BJ (cell line): ENCODE data around the gene NT5DC1. TPM values are rescaled to one million over a fixed set of nuclear protein-coding genes. Genes with fewer than 3 reads are reported as not detected.

ENCODE experiments used
- CTCF ChIA-PET: fragments of 350-600 bp; formaldehyde crosslinking; extraction: SDS; loops from one replicate; lab custom pipeline; 2021; ENCODE audit warnings: antibody characterized with exemption, inconsistent platforms; lab: Yijun Ruan, JAX
- POLR2A ChIA-PET: fragments of 300-600 bp; sonication (Branson Sonifier 250); formaldehyde crosslinking; extraction: SDS; loops from one replicate; lab custom pipeline; 2021; ENCODE audit warnings: antibody characterized with exemption; lab: Charles Lee
- DNase-seq: peaks from one replicate; pipeline ENCODE4 v3.0.0-alpha.2; 2011; ENCODE audit warnings: low read depth
- H3K27me3 ChIP-seq: 2 replicates; pipeline ENCODE4 v1.6.0; 2011; ENCODE audit warnings: low read length; ENCODE audit not compliant: control insufficient read depth, insufficient read depth
- H3K36me3 ChIP-seq: 2 replicates; pipeline ENCODE4 v1.5.1; 2011; ENCODE audit warnings: low read length; ENCODE audit not compliant: control insufficient read depth, insufficient read depth
- H3K4me3 ChIP-seq: 2 replicates; pipeline ENCODE4 v1.5.1; 2011; ENCODE audit warnings: low read depth, mild to moderate bottlenecking, control low read depth, low read length
- polyA plus RNA-seq: library from polyadenylated mRNA; depleted of rRNA; stranded (reverse); fragments of >200 nt; gene quantifications from 2 replicates; pipeline ENCODE4 v1.2.3, GENCODE V29; 2011
- TF ChIP-seq, protein P1 (sequence below): IDR thresholded peaks from 2 replicates; pipeline ENCODE4 v1.5.1; 2011; ENCODE audit warnings: low read depth, mild to moderate bottlenecking, control low read depth, inconsistent platforms, low read length, moderate library complexity; ENCODE audit not compliant: insufficient read depth

The NT5DC1 gene
- polyA plus RNA-seq, 1 experiment = 12.3 TPM

DNA sequence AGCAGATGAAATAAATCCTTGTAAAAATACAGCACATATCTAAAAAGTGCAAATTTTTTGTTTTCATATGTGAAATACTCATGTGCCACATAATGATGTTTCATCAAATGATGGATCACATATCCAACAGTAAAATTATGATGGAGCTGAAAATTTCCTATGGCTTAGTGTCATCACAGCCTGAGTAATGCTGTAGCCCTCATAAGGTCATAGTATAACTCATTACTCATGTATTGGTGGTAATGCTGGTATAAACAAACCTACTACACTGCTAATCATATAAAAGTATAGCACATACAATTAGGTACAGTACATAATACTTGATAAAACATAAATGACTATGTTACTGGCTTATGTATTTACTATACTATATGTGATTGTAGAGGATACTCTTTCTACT is 166.2 kb downstream of the NT5DC1 start:
- POLR2A ChIA-PET = no interaction called here
- CTCF ChIA-PET = interaction anchor here (1.3 to 6.6 kb wide), 7 partner anchors 11 to 295 kb away, joined by 4 to 93 read pairs (median 43); partner anchors contain the start of genes CALHM5 and TSPYL4
- no peak for DNase-seq
- H3K27me3 ChIP-seq = no peaks in the 10 kb centered on the region
- no peak overlapping the region for H3K4me3 ChIP-seq
- TF ChIP-seq, protein P1, sequence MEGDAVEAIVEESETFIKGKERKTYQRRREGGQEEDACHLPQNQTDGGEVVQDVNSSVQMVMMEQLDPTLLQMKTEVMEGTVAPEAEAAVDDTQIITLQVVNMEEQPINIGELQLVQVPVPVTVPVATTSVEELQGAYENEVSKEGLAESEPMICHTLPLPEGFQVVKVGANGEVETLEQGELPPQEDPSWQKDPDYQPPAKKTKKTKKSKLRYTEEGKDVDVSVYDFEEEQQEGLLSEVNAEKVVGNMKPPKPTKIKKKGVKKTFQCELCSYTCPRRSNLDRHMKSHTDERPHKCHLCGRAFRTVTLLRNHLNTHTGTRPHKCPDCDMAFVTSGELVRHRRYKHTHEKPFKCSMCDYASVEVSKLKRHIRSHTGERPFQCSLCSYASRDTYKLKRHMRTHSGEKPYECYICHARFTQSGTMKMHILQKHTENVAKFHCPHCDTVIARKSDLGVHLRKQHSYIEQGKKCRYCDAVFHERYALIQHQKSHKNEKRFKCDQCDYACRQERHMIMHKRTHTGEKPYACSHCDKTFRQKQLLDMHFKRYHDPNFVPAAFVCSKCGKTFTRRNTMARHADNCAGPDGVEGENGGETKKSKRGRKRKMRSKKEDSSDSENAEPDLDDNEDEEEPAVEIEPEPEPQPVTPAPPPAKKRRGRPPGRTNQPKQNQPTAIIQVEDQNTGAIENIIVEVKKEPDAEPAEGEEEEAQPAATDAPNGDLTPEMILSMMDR = no peak
- no peaks in the 10 kb centered on the region for H3K36me3 ChIP-seq

DNA sequence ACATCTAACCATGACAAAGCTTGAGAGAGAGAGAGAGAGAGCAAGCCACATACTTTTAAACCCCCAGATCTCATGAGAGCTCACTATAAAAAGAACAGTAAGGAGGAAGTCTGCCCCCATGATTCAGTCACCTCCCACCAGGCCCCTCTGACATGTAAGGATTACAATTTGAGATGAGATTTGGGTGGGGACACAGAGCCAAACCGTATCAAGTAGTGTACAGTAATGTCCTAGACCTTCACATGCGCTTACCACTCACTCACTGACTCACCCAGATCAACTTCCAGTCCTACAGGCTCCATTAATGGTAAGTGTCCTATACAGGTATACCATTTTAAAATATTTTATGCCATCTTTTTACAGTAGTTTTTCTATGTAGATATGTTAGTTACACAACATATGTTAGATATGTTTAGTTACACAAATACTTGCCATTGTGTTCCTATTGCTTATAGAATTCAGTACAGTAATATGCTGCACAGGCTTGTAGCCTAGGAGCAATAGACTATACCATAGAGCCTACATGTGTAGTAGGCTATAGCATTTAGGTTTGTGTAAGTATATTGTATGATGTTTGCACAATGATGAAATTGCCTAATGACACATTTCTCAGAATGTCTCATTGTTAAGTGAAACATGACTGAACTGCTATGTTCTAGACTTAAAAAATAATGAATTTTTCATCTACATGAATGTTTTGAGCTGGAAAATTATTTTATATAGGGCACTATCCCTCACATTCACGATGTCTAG is 167.4 kb downstream of the NT5DC1 start:
- TF ChIP-seq, protein P1 = no peak
- POLR2A ChIA-PET = no interaction called here
- CTCF ChIA-PET = interaction anchor here (0.7 to 6.6 kb wide), 28 partner anchors 10 to 311 kb away, joined by 3 to 93 read pairs (median 5); partner anchors contain the start of genes CALHM4, CALHM5, RWDD1 and TSPYL1
- Histone ChIP-seq H3K27me3 (no peaks in the 10 kb centered on the region), H3K4me3 (no peak overlapping the region), H3K36me3 (no peaks in the 10 kb centered on the region)
- no peak for DNase-seq

- peak; percentile 29 for DNase-seq
- POLR2A ChIA-PET = interaction anchor here (0.6 kb wide), 1 partner anchor 49 kb away, joined by 6 read pairs; no protein-coding TSS in a partner anchor
- CTCF ChIA-PET = interaction anchor here (0.6 to 6.6 kb wide), 34 partner anchors 10 to 322 kb away, joined by 3 to 93 read pairs (median 5); partner anchors contain the start of genes CALHM4, CALHM5, RWDD1 and TSPYL1
- Histone ChIP-seq H3K4me3 (no peak overlapping the region), H3K27me3 (no peaks in the 10 kb centered on the region), H3K36me3 (no peaks in the 10 kb centered on the region; the same call in 1 of the 2 replicates)
- TF ChIP-seq, protein P1 = peak; percentile 85
These were observed 168.1 kb downstream of the NT5DC1 start for GRCh38 chr6:116268589-116269293.

DNA sequence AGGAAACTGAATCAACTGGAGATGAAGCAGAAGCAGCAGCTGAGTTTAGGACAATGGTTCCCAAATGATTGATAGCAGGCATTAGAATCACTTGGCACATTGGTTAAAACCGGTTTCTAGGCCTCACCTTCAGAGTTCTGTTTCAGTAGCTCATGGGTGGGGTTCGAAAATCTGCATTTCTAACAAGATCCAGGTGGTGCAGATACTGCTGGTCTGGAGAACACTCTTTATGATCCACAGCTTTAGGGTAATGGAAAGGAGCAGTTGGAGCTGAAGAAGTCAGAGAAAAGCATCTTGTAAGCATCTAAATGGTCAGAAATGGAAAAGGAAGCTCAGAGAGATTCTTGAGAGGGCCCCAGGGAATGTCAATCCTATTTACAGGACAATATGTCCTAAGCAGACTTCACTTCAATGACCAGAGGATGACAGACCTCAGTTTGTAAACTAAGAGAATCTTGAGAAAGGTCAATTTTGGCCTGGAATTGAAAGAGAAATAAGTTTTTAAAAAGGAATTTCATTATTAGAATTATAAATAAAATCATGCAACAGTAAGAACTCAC is 170.6 kb downstream of the NT5DC1 start:
- TF ChIP-seq, protein P1 = no peak
- Histone ChIP-seq H3K4me3 (no peak overlapping the region), H3K27me3 (no peaks in the 10 kb centered on the region), H3K36me3 (no peaks in the 10 kb centered on the region; the same call in 1 of the 2 replicates)
- POLR2A ChIA-PET = no interaction called here
- CTCF ChIA-PET = interaction anchor here (1.3 to 6.6 kb wide), 5 partner anchors 12 to 291 kb away, joined by 5 to 93 read pairs (median 48); no protein-coding TSS in a partner anchor
- DNase-seq = no peak
